C4-2B (cell line): ENCODE measurements around the gene TBX21.

ENCODE experiments used
- H3K27ac ChIP-seq: fragments of 450-650 bp; 2 replicates; pipeline ENCODE4 v1.5.1; 2017
- CTCF ChIP-seq: fragments of 450-650 bp; conservative IDR thresholded peaks from 2 replicates; pipeline ENCODE4 v1.5.1; 2017; ENCODE audit warnings: mild to moderate bottlenecking
- ZFX ChIP-seq: fragments of 450-650 bp; IDR thresholded peaks from 2 replicates; pipeline ENCODE4 v1.6.1; 2017

TBX21 gene

GRCh38 chr17:47724705-47725104, 8.3 kb upstream of the TBX21 start:
- TF ChIP-seq ZFX (no peak), CTCF (no peak)
- no peak overlapping the region for H3K27ac ChIP-seq

- TF ChIP-seq ZFX (no peak), CTCF (no peak; the same call in 1 of the 2 replicates)
- no peak overlapping the region for H3K27ac ChIP-seq
These were observed 7.5 kb upstream of the TBX21 start for GRCh38 chr17:47725446-47726111.

- no peak overlapping the region for H3K27ac ChIP-seq
- TF ChIP-seq ZFX (no peak), CTCF (no peak)
These were observed 6.0 kb upstream of the TBX21 start for GRCh38 chr17:47726796-47727703.

- H3K27ac ChIP-seq = no peak overlapping the region
- TF ChIP-seq ZFX (no peak), CTCF (no peak)
These were observed 5.4 kb upstream of the TBX21 start for GRCh38 chr17:47727704-47728036.

GRCh38 chr17:47728214-47728877, 4.7 kb upstream of the TBX21 start:
- H3K27ac ChIP-seq = no peak overlapping the region
- TF ChIP-seq ZFX (no peak), CTCF (no peak)

- TF ChIP-seq CTCF (no peak), ZFX (no peak)
- H3K27ac ChIP-seq = no peak overlapping the region
These were observed 3.6 kb upstream of the TBX21 start for GRCh38 chr17:47729476-47729875.

- TF ChIP-seq ZFX (no peak), CTCF (no peak)
- H3K27ac ChIP-seq = no peak overlapping the region
These were observed 2.4 kb upstream of the TBX21 start for GRCh38 chr17:47730681-47731080.
